A673 (cell line): Measurements from ENCODE around the gene TBX3. TPM values are rescaled to one million over a fixed set of nuclear protein-coding genes. Genes with fewer than 3 reads are reported as not detected.

ENCODE experiments used
- BruUV-seq: library from RNA; stranded (reverse); fragments of 400-500 nt; replicated peaks from 2 replicates; lab custom pipeline; 2021; lab: Mats Ljungman, UMichigan
- CTCF ChIA-PET: fragments of 300-600 bp; sonication (Branson Sonifier 250); formaldehyde crosslinking; loops from one replicate; lab custom pipeline; 2022; ENCODE audit warnings: antibody characterized with exemption; lab: Charles Lee
- POLR2A ChIA-PET: fragments of 300-600 bp; sonication (Branson Sonifier 250); formaldehyde crosslinking; loops from one replicate; lab custom pipeline; 2022; ENCODE audit warnings: antibody characterized with exemption; ENCODE audit not compliant: low non-redundant PET; lab: Charles Lee
- DNase-seq: peaks from one replicate; pipeline ENCODE4 v3.0.0-alpha.2; 2015; ENCODE audit warnings: low spot score
- H3K27ac ChIP-seq: fragments of 200-600 bp; sonication (generic); 2 replicates; pipeline ENCODE4 v1.5.1; 2016; ENCODE audit warnings: mixed run types, low read depth, mild to moderate bottlenecking, mixed read lengths, antibody characterized with exemption, low read length; ENCODE audit not compliant: poor library complexity, severe bottlenecking
- H3K27me3 ChIP-seq: fragments of 200-600 bp; sonication (generic); replicated peaks from 2 replicates; pipeline ENCODE4 v1.6.1; 2017; ENCODE audit warnings: mixed run types, low read depth, mild to moderate bottlenecking, mixed read lengths, antibody characterized with exemption, low read length; ENCODE audit not compliant: insufficient read depth, poor library complexity
- H3K36me3 ChIP-seq: fragments of 200-600 bp; sonication (generic); 2 replicates; pipeline ENCODE4 v1.6.1; 2016; ENCODE audit warnings: mixed run types, mild to moderate bottlenecking, mixed read lengths, antibody characterized with exemption, low read length; ENCODE audit not compliant: insufficient read depth, poor library complexity, severe bottlenecking
- H3K4me1 ChIP-seq: fragments of 200-600 bp; sonication (generic); 2 replicates; pipeline ENCODE4 v1.6.1; 2017; ENCODE audit warnings: mixed run types, mild to moderate bottlenecking, mixed read lengths, antibody characterized with exemption, low read length; ENCODE audit not compliant: insufficient read depth, poor library complexity, severe bottlenecking
- H3K4me3 ChIP-seq: fragments of 200-600 bp; sonication (generic); 2 replicates; pipeline ENCODE4 v1.5.1; 2016; ENCODE audit warnings: low read depth, mixed run types, mild to moderate bottlenecking, mixed read lengths, low read length; ENCODE audit not compliant: poor library complexity, severe bottlenecking
- H3K9me3 ChIP-seq: fragments of 200-600 bp; sonication (generic); 2 replicates; pipeline ENCODE4 v1.6.1; 2016; ENCODE audit warnings: mixed run types, low read depth, mild to moderate bottlenecking, mixed read lengths, antibody characterized with exemption, low read length; ENCODE audit not compliant: poor library complexity, severe bottlenecking
- EZH2 ChIP-seq: fragments of 200-600 bp; sonication (generic); IDR thresholded peaks from 2 replicates; pipeline ENCODE4 v1.6.1; 2017; ENCODE audit warnings: borderline replicate concordance, low read depth, mild to moderate bottlenecking, mixed read lengths, antibody characterized with exemption, low read length; ENCODE audit not compliant: poor library complexity, severe bottlenecking
- intact Hi-C: fragments of 100-400 bp; cut with micrococcal nuclease; formaldehyde crosslinking; loops from one replicate; pipeline ENCODE4 v1.10.0; 2022; ENCODE audit not compliant: unreplicated experiment
- total RNA-seq: library from RNA; stranded (reverse); gene quantifications from 2 replicates; pipeline ENCODE4 v1.2.3, GENCODE V29; 2021
- TF ChIP-seq, protein P1 (sequence below): fragments of 300-800, 200-600 bp; sonication (generic); conservative IDR thresholded peaks from 2 replicates; pipeline ENCODE4 v1.5.1; 2017; ENCODE audit warnings: low read depth, mild to moderate bottlenecking, antibody characterized with exemption, low read length, moderate library complexity, mixed read lengths

Gene TBX3
- total RNA-seq, 1 experiment from 2014 or later: 1.4 TPM

DNA sequence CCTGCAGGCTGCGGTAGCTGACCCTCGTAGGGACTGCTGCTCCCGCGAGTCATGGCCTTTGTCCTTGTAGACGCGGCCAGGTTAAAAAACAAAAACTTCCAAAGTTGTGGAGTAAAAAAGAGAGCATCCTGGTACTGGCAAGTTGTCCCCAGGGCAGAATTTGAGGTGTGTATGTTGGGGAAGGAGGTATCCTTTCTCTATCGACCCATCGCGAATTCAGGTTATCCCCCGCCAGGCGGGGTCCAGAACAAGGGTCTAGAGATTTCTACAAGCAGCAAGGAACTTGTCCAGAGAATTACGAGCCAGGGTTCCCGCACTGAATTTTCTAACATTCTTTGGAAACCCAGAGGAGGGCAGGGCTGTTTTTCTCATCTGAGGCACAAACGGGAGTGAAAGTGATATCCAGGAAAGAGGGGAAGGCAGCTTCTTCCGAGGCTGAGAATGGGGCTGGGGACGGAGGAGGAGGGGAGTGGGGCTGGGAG, 16.3 kb downstream of the TBX3 start:
- intact Hi-C loops: loop anchor here (10.0 kb wide), 1 partner anchor 683 kb away; no protein-coding TSS in a partner anchor
- no peak for DNase-seq
- H3K4me3 ChIP-seq: peak overlapping the region; percentile 34
- no peaks in the 10 kb centered on the region for H3K9me3 ChIP-seq
- CTCF ChIA-PET: no interaction called here
- H3K27ac ChIP-seq: no peak overlapping the region
- BruUV-seq: no TSS peak
- H3K27me3 ChIP-seq: peaks cover 3% of the 10 kb centered on the region
- no peaks in the 10 kb centered on the region for H3K4me1 ChIP-seq
- POLR2A ChIA-PET: no interaction called here
- no peaks in the 10 kb centered on the region for H3K36me3 ChIP-seq
- TF ChIP-seq, protein P1, sequence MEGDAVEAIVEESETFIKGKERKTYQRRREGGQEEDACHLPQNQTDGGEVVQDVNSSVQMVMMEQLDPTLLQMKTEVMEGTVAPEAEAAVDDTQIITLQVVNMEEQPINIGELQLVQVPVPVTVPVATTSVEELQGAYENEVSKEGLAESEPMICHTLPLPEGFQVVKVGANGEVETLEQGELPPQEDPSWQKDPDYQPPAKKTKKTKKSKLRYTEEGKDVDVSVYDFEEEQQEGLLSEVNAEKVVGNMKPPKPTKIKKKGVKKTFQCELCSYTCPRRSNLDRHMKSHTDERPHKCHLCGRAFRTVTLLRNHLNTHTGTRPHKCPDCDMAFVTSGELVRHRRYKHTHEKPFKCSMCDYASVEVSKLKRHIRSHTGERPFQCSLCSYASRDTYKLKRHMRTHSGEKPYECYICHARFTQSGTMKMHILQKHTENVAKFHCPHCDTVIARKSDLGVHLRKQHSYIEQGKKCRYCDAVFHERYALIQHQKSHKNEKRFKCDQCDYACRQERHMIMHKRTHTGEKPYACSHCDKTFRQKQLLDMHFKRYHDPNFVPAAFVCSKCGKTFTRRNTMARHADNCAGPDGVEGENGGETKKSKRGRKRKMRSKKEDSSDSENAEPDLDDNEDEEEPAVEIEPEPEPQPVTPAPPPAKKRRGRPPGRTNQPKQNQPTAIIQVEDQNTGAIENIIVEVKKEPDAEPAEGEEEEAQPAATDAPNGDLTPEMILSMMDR: no peak
- no peak for TF ChIP-seq EZH2

GRCh38 chr12:114666746-114667668, 17.0 kb downstream of the TBX3 start:
- Histone ChIP-seq H3K9me3 (no peaks in the 10 kb centered on the region), H3K4me1 (no peaks in the 10 kb centered on the region), H3K4me3 (no peak overlapping the region), H3K27ac (no peak overlapping the region), H3K27me3 (peaks cover 3% of the 10 kb centered on the region), H3K36me3 (no peaks in the 10 kb centered on the region)
- ChIA-PET CTCF (interaction anchor here (0.5 to 0.6 kb wide), 2 partner anchors 17 to 1161 kb away, joined by 3 to 6 read pairs; partner anchors contain the start of gene TBX3), POLR2A (no interaction called here)
- TF ChIP-seq EZH2: no peak
- TF ChIP-seq, protein P1: no peak
- BruUV-seq: no TSS peak
- DNase-seq: no peak
- intact Hi-C loops: loop anchor here (10.0 kb wide), 1 partner anchor 682 kb away; no protein-coding TSS in a partner anchor

GRCh38 chr12:114665411-114666260, 18.3 kb downstream of the TBX3 start:
- POLR2A ChIA-PET: no interaction called here

More at GRCh38 chr12:114665411-114666260, 18.3 kb downstream of the TBX3 start:
- DNase-seq: no peak
- no peaks in the 10 kb centered on the region for H3K4me1 ChIP-seq
- no peak overlapping the region for H3K27ac ChIP-seq
- H3K27me3 ChIP-seq: peaks cover 3% of the 10 kb centered on the region
- H3K4me3 ChIP-seq: no peak overlapping the region
- intact Hi-C loops: loop anchor here (10.0 kb wide), 1 partner anchor 681 kb away; no protein-coding TSS in a partner anchor
- no TSS peak for BruUV-seq
- H3K9me3 ChIP-seq: no peaks in the 10 kb centered on the region
- no peak for TF ChIP-seq EZH2
- TF ChIP-seq, protein P1: no peak
- no peaks in the 10 kb centered on the region for H3K36me3 ChIP-seq
- CTCF ChIA-PET: interaction anchor here (0.5 kb wide), 1 partner anchor 19 kb away, joined by 3 read pairs; the partner anchor contains the start of gene TBX3
